HepG2 (cell line): Measurements from ENCODE around the gene TCF3. TPM values are rescaled to one million over a fixed set of nuclear protein-coding genes. Genes with fewer than 3 reads are reported as not detected.

Experiments used
- ADNP ChIP-seq: sonication (generic); formaldehyde crosslinking; IDR thresholded peaks from 2 replicates; pipeline ENCODE4 v1.4.0; 2020; ENCODE audit warnings: missing genetic modification reagents
- AGO2 ChIP-seq: fragments of 200-400 bp; formaldehyde crosslinking; optimal IDR thresholded peaks from 2 replicates; pipeline ENCODE3; 2017; ENCODE audit warnings: mild to moderate bottlenecking, low read depth, low read length, moderate library complexity
- CREM ChIP-seq, 2 experiments: sonication (generic) in 1 of 2; formaldehyde crosslinking in 1 of 2; IDR thresholded peaks; 2 replicates each; pipeline versions ENCODE4 v1.4.0 to v1.6.1; 2016 to 2020; ENCODE audit warnings: antibody characterized with exemption in 1 of 2, mild to moderate bottlenecking in 1 of 2, missing genetic modification reagents in 1 of 2
- FOXK1 ChIP-seq: sonication (generic); formaldehyde crosslinking; IDR thresholded peaks from 2 replicates; pipeline ENCODE4 v1.4.0; 2020; ENCODE audit warnings: low read depth, missing genetic modification reagents, borderline replicate concordance
- KDM6A ChIP-seq: IDR thresholded peaks from 2 replicates; pipeline ENCODE4 v1.6.1; 2016; ENCODE audit warnings: low read depth
- MYNN ChIP-seq: sonication (generic); formaldehyde crosslinking; IDR thresholded peaks from 2 replicates; pipeline ENCODE4 v1.4.0; 2020; ENCODE audit warnings: mild to moderate bottlenecking, low read depth, missing genetic modification reagents
- POLR2AphosphoS2 ChIP-seq: IDR thresholded peaks from 2 replicates; pipeline ENCODE4 v1.6.1; 2011; ENCODE audit warnings: low read depth, low read length, improper control_type of control experiment
- POLR2G ChIP-seq: fragments of 200-400 bp; formaldehyde crosslinking; IDR thresholded peaks from 2 replicates; pipeline ENCODE4 v1.6.1; 2018; ENCODE audit warnings: mild to moderate bottlenecking, low read depth, low read length, moderate library complexity
- RBFOX2 ChIP-seq: fragments of 200-400 bp; formaldehyde crosslinking; IDR thresholded peaks from 2 replicates; pipeline ENCODE4 v1.6.1; 2017; ENCODE audit warnings: low read depth, mild to moderate bottlenecking, low read length
- SMARCE1 ChIP-seq: fragments of 450-650 bp; IDR thresholded peaks from 2 replicates; pipeline ENCODE4 v1.6.1; 2017; ENCODE audit warnings: borderline replicate concordance
- ZFP36 ChIP-seq: fragments of 150-350 bp; IDR thresholded peaks from 2 replicates; pipeline ENCODE4 v1.6.1; 2018; ENCODE audit warnings: borderline replicate concordance, low read length, low read depth; ENCODE audit not compliant: partially characterized antibody
- ZNF264 ChIP-seq: sonication (generic); formaldehyde crosslinking; IDR thresholded peaks from 2 replicates; pipeline ENCODE4 v1.4.0; 2020; ENCODE audit warnings: missing genetic modification reagents
- ZNF512B ChIP-seq: sonication (generic); formaldehyde crosslinking; IDR thresholded peaks from 2 replicates; pipeline ENCODE4 v1.5.1; 2020; ENCODE audit warnings: missing genetic modification reagents, mild to moderate bottlenecking, borderline replicate concordance
- polyA plus RNA-seq, 8 experiments: library from polyadenylated mRNA; depleted of rRNA in 3 of 8; stranded (reverse) in 7 of 8; unstranded in 1 of 8; fragments of >200 nt; fragmentation: Illumina TruSeq in 4 of 8; extraction: Trizol in 4 of 8; gene quantifications; 2 replicates each; pipeline versions ENCODE4 v1.2.1 to v1.2.3, GENCODE V29; 2011 to 2016; ENCODE audit warnings: low read depth in 4 of 8, missing spikeins in 1 of 8, mixed read lengths in 1 of 8; ENCODE audit not compliant: insufficient read depth in 1 of 8
- total RNA-seq, 5 experiments: library from RNA; depleted of rRNA; stranded (reverse); fragments of >200 nt; fragmentation: Illumina TruSeq; extraction: Trizol; gene quantifications; 2 replicates each; pipeline ENCODE4 v1.2.3, GENCODE V29; 2016; ENCODE audit warnings: low read depth in 1 of 5

The TCF3 gene
- total and polyA plus RNA-seq, 2 of the 13 experiments (the other 11 are each of a cell fraction or from before 2014, with no cell fraction given), result 51.4 to 53.2 TPM

GRCh38 chr19:1579222-1579621 lies 73.2 kb downstream of the TCF3 start (continued):
- 0 out of 2 replicates have a peak, but pooled peaks have one; percentile 36 for TF ChIP-seq POLR2G
- TF ChIP-seq CREM (IDR thresholded peaks at IDR 0.05), result no peak
- TF ChIP-seq CREM (CRISPR knock-in tag; IDR thresholded peaks at IDR 0.05), result no peak
- TF ChIP-seq ZNF512B (CRISPR knock-in tag), result no peak
- TF ChIP-seq AGO2, result peak; percentile 81
- no peak for TF ChIP-seq MYNN (CRISPR knock-in tag)
- TF ChIP-seq POLR2AphosphoS2, result no peak
- TF ChIP-seq FOXK1, result no peak
- TF ChIP-seq KDM6A, result no peak
- TF ChIP-seq RBFOX2, result peak; percentile 52; the same call in 1 of the 2 replicates
- TF ChIP-seq ZNF264, result no peak
- no peak for TF ChIP-seq SMARCE1
- TF ChIP-seq ZFP36, result no peak
- no peak for TF ChIP-seq ADNP
